Measurements from ENCODE around the gene RASD2. TPM values are rescaled to one million over a fixed set of nuclear protein-coding genes. Genes with fewer than 3 reads are reported as not detected.

The RASD2 gene
- total RNA-seq, 2 experiments from 2014 or later: 0.09 TPM; not detected in 1

DNA sequence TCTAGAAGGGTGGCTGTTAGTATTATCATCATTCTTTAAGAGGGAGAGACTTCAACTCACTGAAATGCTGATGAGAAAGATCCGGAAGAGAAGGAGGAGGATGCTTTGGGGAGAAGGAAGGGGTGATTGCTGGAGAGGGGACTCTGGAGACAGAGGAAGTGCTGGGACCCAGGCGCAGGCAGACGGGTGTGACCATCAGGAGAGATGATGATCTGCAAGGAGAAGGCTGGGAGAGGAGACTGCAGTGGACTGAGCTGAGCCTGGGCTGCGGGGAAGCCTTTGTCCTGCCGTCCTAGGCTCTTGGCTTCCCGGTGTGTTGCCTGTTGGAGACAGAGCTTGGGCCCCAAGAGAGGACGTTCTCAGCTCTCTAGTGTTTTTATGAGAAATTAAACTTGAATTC is 22.6 kb downstream of the RASD2 start:
- Mint-ChIP-seq H3K27ac (no peak overlapping the region), H3K4me3 (no peak overlapping the region), H3K9me3 (ENCODE audit: low read depth) (no peaks in the 10 kb centered on the region), H3K4me1 (peaks cover 9% of the 10 kb centered on the region), H3K27me3 (peaks cover 27% of the 10 kb centered on the region), H3K36me3 (no peaks in the 10 kb centered on the region)
- ATAC-seq: no peak
- DNase-seq: no peak
- CTCF ChIA-PET: no interaction called here

- ATAC-seq: no peak
Measured at GRCh38 chr22:35564975-35565867, 24.6 kb downstream of the RASD2 start.

GRCh38 chr22:35567351-35568141 is 26.9 kb downstream of the RASD2 start:
- ATAC-seq (no peak), DNase-seq (no peak)
- H3K9me3 Mint-ChIP-seq (ENCODE audit: low read depth): no peaks in the 10 kb centered on the region
- H3K4me1 Mint-ChIP-seq: no peaks in the 10 kb centered on the region
- no peak overlapping the region for H3K4me3 Mint-ChIP-seq
- CTCF ChIA-PET: no interaction called here
- peaks cover 10% of the 10 kb centered on the region for H3K27me3 Mint-ChIP-seq
- no peak overlapping the region for H3K27ac Mint-ChIP-seq
- H3K36me3 Mint-ChIP-seq: no peaks in the 10 kb centered on the region

More at GRCh38 chr22:35564975-35565867, 24.6 kb downstream of the RASD2 start:
- no peak for DNase-seq
- CTCF ChIA-PET: interaction anchor here (1.2 kb wide), 1 partner anchor 24 kb away, joined by 3 read pairs; no protein-coding TSS in a partner anchor
- Mint-ChIP-seq H3K36me3 (no peaks in the 10 kb centered on the region), H3K4me3 (no peak overlapping the region), H3K27me3 (peaks cover 23% of the 10 kb centered on the region), H3K27ac (no peak overlapping the region), H3K4me1 (peaks cover 8% of the 10 kb centered on the region), H3K9me3 (ENCODE audit: low read depth) (no peaks in the 10 kb centered on the region)

GRCh38 chr22:35568751-35569739 is 28.4 kb downstream of the RASD2 start:
- H3K36me3 Mint-ChIP-seq: no peaks in the 10 kb centered on the region
- DNase-seq: no peak
- no peaks in the 10 kb centered on the region for H3K4me1 Mint-ChIP-seq
- no peak overlapping the region for H3K4me3 Mint-ChIP-seq
- ATAC-seq: no peak
- H3K27me3 Mint-ChIP-seq: peaks cover 5% of the 10 kb centered on the region
- CTCF ChIA-PET: interaction anchor here (1.4 kb wide), 1 partner anchor 217 kb away, joined by 3 read pairs; no protein-coding TSS in a partner anchor
- no peaks in the 10 kb centered on the region for H3K9me3 Mint-ChIP-seq (ENCODE audit: low read depth)
- no peak overlapping the region for H3K27ac Mint-ChIP-seq

- peaks cover 5% of the 10 kb centered on the region for H3K27me3 Mint-ChIP-seq
- no peak for ATAC-seq
- no peak for DNase-seq
- no peak overlapping the region for H3K4me3 Mint-ChIP-seq
- H3K36me3 Mint-ChIP-seq: no peaks in the 10 kb centered on the region
- H3K4me1 Mint-ChIP-seq: no peaks in the 10 kb centered on the region
- no peak overlapping the region for H3K27ac Mint-ChIP-seq
- no peaks in the 10 kb centered on the region for H3K9me3 Mint-ChIP-seq (ENCODE audit: low read depth)
- CTCF ChIA-PET: interaction anchor here (1.4 kb wide), 1 partner anchor 218 kb away, joined by 3 read pairs; no protein-coding TSS in a partner anchor
Measured at GRCh38 chr22:35569916-35570315, 29.3 kb downstream of the RASD2 start.

- CTCF ChIA-PET: interaction anchor here (2.9 kb wide), 1 partner anchor 10 kb away, joined by 9 read pairs; no protein-coding TSS in a partner anchor
- ATAC-seq: no peak
- H3K27me3 Mint-ChIP-seq: peaks cover 3% of the 10 kb centered on the region
- no peaks in the 10 kb centered on the region for H3K36me3 Mint-ChIP-seq
- no peaks in the 10 kb centered on the region for H3K4me1 Mint-ChIP-seq
- no peak for DNase-seq
- H3K9me3 Mint-ChIP-seq (ENCODE audit: low read depth): no peaks in the 10 kb centered on the region
- no peak overlapping the region for H3K4me3 Mint-ChIP-seq
- H3K27ac Mint-ChIP-seq: no peak overlapping the region
Measured at GRCh38 chr22:35570686-35571194, 30.1 kb downstream of the RASD2 start.

GRCh38 chr22:35572556-35572955 is 31.9 kb downstream of the RASD2 start:
- DNase-seq (no peak), ATAC-seq (no peak)
- CTCF ChIA-PET: interaction anchor here (2.9 kb wide), 1 partner anchor 9 kb away, joined by 9 read pairs; no protein-coding TSS in a partner anchor
- no peak overlapping the region for H3K27ac Mint-ChIP-seq
- no peaks in the 10 kb centered on the region for H3K36me3 Mint-ChIP-seq
- H3K4me3 Mint-ChIP-seq: no peak overlapping the region
- no peaks in the 10 kb centered on the region for H3K9me3 Mint-ChIP-seq (ENCODE audit: low read depth)
- no peaks in the 10 kb centered on the region for H3K4me1 Mint-ChIP-seq
- no peaks in the 10 kb centered on the region for H3K27me3 Mint-ChIP-seq

GRCh38 chr22:35575116-35575748 is 34.6 kb downstream of the RASD2 start:
- H3K9me3 Mint-ChIP-seq (ENCODE audit: low read depth): no peaks in the 10 kb centered on the region
- H3K36me3 Mint-ChIP-seq: no peaks in the 10 kb centered on the region
- H3K4me1 Mint-ChIP-seq: no peaks in the 10 kb centered on the region
- H3K27ac Mint-ChIP-seq: no peak overlapping the region
- ATAC-seq (no peak), DNase-seq (no peak)
- H3K4me3 Mint-ChIP-seq: no peak overlapping the region
- CTCF ChIA-PET: no interaction called here
- no peaks in the 10 kb centered on the region for H3K27me3 Mint-ChIP-seq

GRCh38 chr22:35576671-35577070 is 36.0 kb downstream of the RASD2 start:
- no peak for ATAC-seq
- Mint-ChIP-seq H3K9me3 (ENCODE audit: low read depth) (no peaks in the 10 kb centered on the region), H3K27ac (no peak overlapping the region), H3K4me1 (no peaks in the 10 kb centered on the region), H3K36me3 (no peaks in the 10 kb centered on the region), H3K4me3 (no peak overlapping the region), H3K27me3 (no peaks in the 10 kb centered on the region)
- CTCF ChIA-PET: interaction anchor here (0.6 kb wide), 1 partner anchor 179 kb away, joined by 3 read pairs; no protein-coding TSS in a partner anchor
- DNase-seq: no peak

DNA sequence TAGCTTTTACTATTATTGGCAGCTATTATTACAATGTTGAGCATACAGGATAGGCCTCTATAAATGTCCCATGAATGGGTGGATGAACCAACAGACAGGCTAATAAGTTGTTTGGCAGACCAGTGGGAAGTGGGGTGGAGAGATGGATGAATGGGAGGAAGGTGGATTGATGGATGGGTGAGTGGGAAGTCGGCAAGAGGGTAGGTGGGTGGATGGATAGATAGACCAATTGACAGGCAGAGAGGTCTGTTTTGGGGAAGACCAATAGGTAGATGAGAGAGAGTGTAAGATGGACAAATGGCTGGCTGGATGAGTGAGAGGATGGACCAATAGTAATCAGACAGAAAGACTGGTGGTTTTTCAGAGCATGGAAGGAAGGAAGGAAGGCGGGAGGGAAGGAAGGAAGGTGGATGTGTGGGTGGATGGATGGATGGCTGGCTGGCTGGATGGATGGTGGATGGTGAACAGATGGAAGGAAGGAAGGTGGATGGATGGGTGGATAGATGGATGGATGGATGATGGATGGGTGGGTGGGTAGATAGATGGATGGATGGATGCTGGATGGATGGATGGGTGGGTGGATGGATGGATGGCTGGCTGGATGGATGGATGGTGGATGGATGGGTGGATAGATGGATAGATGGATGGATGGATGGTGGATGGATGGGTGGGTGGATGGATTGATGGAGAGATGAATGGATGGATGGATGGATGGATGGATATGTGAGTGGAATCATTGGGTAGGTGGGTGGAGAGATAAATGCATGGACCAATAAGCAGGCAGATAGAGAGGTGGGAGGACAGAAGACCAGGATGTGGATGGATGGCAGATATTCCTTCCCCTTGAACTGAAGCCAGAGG is 37.4 kb downstream of the RASD2 start:
- no peak for ATAC-seq
- Mint-ChIP-seq H3K36me3 (no peaks in the 10 kb centered on the region), H3K9me3 (ENCODE audit: low read depth) (no peaks in the 10 kb centered on the region), H3K4me3 (no peak overlapping the region), H3K27ac (no peak overlapping the region), H3K27me3 (no peaks in the 10 kb centered on the region), H3K4me1 (no peaks in the 10 kb centered on the region)
- CTCF ChIA-PET: no interaction called here
- DNase-seq: no peak

DNA sequence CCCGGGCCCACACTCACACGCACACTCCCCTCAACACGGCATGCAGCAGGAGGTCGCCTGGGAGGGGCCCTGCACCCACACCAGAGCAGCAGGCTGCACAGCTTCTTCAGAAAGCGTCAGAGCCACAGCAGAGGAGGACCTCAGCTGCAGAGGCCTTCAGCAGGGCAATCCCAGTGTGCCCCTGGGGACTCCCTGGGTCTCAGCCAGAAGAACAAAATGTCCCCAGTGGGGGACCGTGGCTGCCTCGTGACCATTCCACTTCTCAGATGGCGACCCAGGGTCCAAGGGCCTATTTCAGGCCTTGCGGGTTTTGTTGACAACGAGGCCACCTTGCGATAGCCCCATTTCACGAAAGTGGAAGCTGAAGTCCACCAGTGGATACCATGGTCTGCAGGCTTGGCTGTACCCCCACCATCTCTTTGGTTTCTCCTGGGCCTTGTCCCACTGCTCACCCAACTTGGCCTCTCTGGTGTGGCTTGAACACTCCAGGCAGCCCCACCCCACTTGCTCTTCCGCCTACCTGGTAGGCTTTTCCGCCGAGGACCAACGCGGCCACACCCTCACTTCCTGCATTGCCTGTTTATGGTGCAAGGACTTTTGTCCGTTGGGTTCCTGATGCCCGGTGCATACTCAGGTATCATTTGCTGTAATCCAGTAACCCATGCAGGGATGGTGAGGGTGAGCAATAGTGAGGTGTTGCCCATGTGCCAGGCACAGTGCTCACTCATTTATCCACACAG is 38.4 kb downstream of the RASD2 start:
- H3K36me3 Mint-ChIP-seq: no peaks in the 10 kb centered on the region
- H3K4me3 Mint-ChIP-seq: no peak overlapping the region
- DNase-seq: no peak
- ATAC-seq: no peak
- no peak overlapping the region for H3K27ac Mint-ChIP-seq
- no peaks in the 10 kb centered on the region for H3K4me1 Mint-ChIP-seq
- H3K27me3 Mint-ChIP-seq: no peaks in the 10 kb centered on the region
- CTCF ChIA-PET: interaction anchor here (1.7 kb wide), 1 partner anchor 228 kb away, joined by 6 read pairs; no protein-coding TSS in a partner anchor
- no peaks in the 10 kb centered on the region for H3K9me3 Mint-ChIP-seq (ENCODE audit: low read depth)
